Hypothalamus (tissue), 51 donors: ENCODE measurements around the gene CD151.

Source experiments
- DNase-seq, 51 donors: peaks; one replicate each; lab custom pipeline; 2025; lab: John Stamatoyannopoulos, UW

The CD151 gene

DNA sequence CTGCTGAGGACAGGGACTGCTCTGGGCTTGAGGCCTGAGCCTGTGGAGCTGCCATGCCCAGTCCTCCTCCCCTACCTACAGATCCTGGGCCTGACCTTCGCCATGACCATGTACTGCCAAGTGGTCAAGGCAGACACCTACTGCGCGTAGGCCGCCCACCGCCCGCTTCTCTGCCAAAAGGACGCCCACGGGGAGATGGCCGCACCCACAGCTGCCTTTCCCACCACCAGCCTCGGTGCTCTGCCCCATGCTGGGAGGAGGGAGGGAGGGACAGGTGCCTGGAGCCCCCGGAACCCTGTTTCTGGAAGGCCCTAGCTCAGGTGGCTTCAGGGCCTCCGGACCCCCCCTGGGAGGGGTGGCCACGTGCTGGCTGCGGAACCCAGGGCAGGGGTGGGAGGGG is 33.7 kb downstream of the CD151 start:
- no peak for DNase-seq

DNA sequence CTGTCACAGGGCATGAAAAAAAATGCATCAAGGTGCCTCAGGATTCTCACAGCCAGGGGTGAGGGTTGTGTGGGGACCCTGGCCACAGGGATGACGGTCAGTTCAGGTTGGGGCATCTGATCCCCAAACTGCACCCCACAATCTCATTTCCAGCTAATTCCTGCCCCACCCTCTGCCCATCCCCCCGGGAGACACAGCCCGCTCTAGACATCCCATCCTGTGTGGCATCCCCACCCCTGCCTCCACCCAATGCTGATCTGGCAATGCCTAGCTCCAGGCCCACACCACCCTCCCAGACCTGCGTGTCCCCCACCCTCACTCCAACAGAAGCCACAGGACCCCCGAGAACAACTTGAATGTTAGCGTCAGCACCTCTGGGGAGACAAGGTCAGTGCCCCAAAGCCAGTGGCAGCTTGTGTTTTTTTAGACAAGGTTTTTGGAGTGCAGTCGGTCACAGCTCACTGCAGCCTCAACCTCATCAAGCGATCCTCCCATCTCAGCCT is 35.2 kb downstream of the CD151 start:
- DNase-seq, result no peak

DNA sequence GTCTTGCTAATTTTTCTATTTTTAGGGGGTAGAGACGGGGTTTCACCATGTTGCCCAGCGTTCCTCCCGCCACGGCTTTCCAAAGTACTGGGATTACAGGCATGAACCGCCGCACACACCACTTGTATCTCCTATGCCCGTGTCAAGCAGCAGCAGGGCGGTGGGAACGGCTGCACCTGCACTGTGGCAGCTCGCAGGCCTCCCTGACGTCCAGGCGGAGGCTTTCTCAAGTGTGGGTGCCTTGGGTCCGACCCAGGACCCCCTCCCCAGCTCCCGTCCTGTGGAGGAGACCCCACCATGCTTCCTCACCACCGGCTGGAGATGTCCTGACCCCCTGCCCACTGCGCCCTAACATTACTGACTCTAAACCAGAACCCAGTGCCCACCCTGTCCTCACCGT is 35.6 kb downstream of the CD151 start:
- no peak for DNase-seq

- no peak for DNase-seq
These were observed 36.0 kb downstream of the CD151 start for GRCh38 chr11:868802-869201.

DNA sequence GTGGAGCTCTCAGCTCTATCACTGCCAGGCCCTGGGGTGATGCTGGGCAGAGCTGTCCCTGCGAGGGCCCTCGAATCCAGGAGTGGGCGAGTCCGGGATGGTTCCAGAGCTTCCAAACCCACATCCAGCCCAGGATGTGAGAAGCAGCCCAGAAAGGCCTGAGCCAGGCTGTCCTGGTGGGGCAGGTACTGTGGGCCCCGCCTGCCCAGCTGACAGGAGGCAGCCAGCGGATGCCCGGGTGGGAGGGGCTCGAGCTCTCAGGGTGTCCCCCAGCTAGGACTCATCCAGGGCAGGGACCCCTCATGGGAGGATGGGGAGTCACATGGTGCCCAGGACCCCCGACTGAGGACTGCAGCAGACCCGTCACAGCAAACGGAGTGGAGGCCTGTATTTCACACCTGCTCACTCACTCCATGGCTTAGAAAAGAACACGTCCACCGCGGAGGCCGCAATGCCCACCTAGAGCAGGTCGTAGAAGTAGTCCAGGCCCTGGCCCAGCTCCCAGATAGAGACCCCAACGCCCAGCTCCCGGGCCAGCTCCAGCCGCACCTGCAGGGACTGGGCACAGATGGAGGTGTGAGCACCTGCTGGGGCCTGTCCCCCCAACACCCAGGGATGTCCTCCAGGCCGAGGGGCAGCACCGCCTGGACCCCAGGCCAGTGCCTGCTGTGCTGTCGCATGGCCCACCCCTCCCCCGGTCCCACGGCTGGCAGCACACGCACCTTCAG is 36.8 kb downstream of the CD151 start:
- no peak for DNase-seq

GRCh38 chr11:870127-870413 is 37.3 kb downstream of the CD151 start:
- no peak for DNase-seq

- no peak for DNase-seq
These were observed 37.7 kb downstream of the CD151 start for GRCh38 chr11:870418-870817.

DNA sequence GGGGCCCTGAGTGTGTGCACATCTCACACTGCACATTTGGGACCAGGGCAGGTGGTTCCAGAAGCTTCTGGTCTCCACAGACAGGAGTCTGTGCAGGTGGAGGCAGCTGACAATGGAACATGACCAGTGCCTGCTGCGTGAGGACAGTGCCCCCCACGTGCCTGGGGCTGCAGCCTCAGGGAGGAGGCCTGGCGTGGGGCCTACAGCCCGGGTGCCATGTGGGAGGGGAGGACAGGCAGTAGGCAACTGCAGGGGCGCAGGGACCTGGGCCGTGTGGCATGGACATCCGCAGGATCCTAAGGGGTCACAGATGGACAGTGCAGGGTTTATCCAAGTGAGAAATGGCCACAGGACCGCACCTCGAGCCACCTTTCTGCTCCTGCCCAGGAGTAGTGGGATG is 38.7 kb downstream of the CD151 start:
- no peak for DNase-seq

DNA sequence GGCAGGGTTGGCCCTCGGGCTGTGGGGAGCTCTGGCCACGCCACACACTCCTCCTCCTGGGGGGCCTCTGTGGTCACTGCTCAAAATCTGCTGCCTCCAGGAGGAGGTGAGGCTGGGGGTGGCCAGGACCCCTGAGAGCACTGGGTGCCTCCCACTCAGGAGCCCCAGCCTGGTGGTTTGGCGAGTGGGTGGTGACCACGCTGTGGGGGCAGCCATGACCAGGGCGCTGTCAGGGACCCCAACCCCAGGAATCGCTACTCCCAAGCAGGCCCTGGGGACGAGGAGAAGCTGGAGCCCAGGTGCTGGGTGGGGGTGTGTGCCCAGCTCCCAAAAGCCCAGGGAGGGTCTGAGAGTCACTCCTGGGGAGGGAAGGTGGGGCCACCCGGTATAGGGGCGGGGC is 40.0 kb downstream of the CD151 start:
- DNase-seq, result no peak

- DNase-seq, result no peak
These were observed 41.0 kb downstream of the CD151 start for GRCh38 chr11:873706-874105.

- no peak for DNase-seq
These were observed 42.5 kb downstream of the CD151 start for GRCh38 chr11:875203-875602.

DNA sequence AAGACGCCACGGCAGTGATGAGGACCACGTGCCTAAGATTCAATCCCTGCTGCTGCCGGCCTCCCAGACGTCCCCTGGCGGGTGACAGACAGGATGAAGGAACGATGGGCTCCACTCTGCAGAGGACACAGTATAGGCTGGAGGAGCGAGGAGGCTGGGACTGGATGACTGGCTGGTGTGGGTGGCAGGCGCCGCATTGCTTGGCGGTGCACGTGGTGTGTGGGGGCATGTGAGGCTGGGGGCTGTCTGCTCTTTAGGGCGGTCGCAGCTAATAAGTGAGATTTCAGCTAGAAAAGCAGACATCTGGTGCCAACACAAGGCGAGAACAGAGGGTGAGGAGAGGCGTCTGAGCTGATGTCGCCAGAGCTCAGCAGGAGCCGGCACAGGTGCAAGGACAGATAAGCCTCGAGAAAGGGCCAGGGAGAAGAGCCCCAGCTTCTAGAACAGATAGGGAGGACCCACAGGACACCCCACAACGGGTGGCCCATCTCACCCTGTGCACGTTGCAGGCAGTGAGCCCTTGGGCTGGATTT is 43.1 kb downstream of the CD151 start:
- DNase-seq, result peak in 2 of 51 donors; percentile 7 to 72

- peak in 25 of 51 donors; percentile 6 to 58 (median 37) for DNase-seq
These were observed 43.8 kb downstream of the CD151 start for GRCh38 chr11:876545-876944.

DNA sequence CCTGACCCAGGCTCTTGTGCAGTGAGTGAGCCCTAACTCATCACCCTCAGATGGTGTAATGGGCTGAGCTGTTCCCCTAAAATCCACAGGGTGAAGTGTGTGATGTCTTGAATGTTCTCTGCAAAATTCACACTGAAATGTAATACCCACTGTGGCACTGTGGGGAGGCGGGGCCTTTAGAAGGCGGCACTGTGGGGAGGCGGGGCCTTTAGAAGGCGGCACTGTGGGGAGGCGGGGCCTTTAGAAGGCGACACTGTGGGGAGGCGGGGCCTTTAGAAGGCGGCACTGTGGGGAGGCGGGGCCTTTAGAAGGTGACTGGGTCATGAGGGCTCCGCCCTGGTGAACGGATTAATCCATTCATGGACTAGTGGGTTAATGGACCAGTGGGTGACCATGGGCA is 44.8 kb downstream of the CD151 start:
- no peak for DNase-seq

DNA sequence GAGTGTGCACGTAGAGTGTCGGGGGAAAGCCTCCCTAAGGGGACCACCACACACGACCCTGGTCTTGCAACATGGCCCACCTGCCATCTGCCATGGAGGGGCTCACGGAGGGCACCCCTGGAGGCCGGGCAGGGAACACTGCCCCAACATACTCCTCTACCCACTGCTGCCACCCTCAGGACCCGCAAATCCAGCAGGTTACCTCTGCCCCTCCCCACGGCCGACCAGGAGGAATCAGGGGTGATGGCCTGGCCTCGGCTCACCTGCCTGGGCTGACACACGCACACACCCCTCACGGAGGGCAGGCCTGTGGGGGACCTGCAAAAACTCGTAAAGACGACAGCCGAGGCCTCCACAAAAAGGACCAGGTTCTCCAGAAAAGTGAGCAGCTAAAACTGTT is 47.7 kb downstream of the CD151 start:
- no peak for DNase-seq

DNA sequence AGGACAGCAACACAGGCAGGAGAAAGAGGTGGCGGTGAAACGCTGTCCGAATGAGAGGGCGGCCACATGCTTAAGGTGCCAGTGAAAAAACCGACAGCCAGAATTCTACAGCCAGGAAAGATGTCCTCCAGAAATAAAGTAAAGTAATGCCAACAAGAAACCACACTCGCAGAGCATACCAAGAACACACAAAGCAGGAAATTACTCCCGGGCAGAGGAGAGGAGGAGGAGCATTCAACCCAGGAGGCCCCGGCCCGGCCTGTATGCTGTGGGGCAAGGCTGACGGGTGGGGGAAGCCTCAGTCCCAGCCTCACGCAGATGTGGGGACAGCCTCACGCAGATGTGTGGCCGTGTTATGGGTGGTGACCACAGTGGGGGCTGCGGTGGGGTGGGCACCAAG is 49.8 kb downstream of the CD151 start:
- DNase-seq, result no peak

- DNase-seq, result no peak
These were observed 50.8 kb downstream of the CD151 start for GRCh38 chr11:883527-883926.

DNA sequence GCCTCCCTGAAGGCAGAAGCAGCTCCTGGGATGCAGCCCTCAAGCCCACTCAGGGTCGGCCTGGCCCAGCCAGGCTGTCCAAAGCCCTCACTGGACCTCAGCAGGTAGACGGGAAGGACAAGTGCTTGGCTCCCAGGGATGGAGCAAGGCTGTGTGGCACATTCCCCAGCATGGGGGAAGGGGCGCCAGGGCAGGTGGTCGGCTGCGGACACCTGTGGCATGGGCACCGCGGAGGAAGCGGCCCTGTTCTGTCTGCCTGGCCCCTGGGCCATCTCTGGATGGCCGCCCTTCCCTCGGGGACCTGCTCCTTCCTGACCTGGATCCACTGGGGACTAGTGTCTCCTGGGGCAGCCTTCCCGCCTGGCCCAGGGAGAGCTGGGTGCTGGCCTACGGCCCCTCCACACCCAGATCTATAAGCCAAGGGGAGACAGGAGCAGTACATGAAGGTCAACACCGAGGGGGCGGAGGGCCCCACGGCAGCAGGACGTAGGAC is 51.9 kb downstream of the CD151 start:
- no peak for DNase-seq

GRCh38 chr11:886568-886967 is 53.8 kb downstream of the CD151 start:
- no peak for DNase-seq

DNA sequence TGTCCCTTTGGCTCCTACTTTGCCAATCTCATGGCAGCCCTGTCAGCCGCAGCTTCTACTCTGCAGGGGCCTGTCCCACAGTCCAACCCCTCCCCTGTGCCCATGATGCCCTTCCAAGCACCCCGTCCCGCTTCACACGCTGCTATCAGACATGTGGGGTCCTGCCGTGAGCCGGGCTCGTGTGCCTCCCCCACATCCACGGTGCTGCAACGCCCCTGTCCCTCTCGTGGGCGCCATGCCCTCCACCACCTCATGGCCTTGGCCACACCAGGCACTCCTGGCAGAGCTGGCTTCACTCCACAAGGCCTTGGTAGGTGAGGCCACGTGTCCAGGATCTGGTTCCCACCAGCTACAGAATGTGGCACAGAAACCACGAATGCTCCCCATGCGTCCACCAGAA is 54.8 kb downstream of the CD151 start:
- no peak for DNase-seq
